Hematopoietic multipotent progenitor cell treated with erythropoietin and hydrocortisone succinate and interleukin-3 and kit ligand, for 15 days (in vitro differentiated cells): ENCODE results near the gene DOCK2.

Source experiments
- DNase-seq: peaks from one replicate; pipeline ENCODE4 v3.0.0-alpha.2; 2015; ENCODE audit warnings: low spot score

DOCK2 gene

DNA sequence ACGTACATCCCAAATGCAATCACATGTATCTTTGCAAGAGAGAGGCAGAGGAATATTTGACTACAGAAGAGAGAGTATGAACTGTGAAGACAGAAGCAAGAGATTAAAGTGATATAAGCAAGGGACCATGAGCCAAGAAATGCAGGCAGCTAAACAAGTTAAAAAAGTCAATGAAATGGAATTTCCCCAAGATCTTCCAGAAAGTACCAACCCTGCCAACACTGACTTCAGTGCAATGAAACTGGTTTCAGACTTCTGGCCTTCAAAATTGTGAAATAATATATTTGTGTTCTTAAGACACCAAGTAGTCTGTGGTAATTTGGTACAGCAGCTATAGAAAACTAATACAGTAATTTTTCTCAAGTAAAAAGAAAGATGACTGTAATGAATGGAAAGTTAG lies 489.6 kb downstream of the DOCK2 start:
- DNase-seq, result no peak

DNA sequence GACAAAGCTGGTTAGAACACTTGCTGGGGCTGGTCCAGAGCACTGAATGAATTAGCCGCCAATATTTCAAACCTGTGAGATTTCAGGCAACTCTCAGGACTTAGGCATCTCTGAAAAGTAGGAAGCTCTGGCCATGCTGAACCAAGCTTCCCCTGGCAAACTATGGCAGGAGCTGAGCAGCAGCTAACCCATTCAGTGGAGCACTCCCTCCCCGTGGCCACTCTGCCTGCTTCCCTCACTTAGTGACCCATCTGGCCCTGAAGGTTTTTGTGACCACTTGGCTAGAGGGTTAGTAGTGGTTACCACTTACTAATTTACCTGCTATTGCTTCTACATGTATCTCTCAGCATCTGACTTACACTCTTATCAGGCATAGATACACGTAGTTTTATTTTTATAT lies 494.2 kb downstream of the DOCK2 start:
- DNase-seq, result no peak

DNA sequence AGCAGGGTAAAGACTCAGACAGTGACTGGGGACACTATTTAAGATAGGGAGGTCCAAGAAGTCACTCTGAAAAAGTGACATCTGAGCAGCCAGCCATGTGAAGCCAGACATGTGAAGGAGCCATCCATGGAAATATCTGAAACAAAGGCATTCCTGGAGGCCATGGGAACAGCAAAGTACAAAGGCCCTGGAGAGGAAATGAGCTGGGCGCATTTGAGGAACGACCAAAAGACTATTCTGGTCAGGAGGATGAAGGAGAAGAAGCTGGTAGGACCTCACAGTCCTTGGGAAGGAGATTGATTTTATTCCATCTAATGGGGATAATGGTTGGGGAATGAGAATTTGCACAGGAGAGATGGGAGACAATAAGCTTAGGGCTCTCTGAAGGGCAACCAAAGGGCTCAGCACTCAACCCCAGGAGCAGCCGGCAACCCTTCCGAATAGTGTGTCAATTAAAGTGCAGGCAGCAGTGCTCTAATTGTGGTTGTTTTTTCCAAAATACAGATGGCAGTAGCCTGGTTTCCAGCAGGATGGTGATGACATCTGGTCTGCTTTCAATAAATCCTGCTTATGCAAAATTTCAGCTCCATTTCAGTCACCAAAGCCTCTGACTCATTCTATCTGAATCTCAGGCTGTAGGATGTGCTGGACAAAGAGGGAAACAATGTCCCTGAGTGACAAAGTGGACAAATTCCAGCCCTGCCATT lies 495.3 kb downstream of the DOCK2 start:
- DNase-seq, result no peak
